GM18858 (cell line): ENCODE measurements around the gene TTL.
"Not testable (repeated sequence)": the region's sequence is repeated elsewhere in the genome, so short reads cannot be mapped to it uniquely, and the experiment has no call there.

Experiments
- ATAC-seq: cut with Tn5 transposase; IDR thresholded peaks from one replicate; pipeline ENCODE4 v1.9.1; 2021; ENCODE audit not compliant: unreplicated experiment

TTL gene

DNA sequence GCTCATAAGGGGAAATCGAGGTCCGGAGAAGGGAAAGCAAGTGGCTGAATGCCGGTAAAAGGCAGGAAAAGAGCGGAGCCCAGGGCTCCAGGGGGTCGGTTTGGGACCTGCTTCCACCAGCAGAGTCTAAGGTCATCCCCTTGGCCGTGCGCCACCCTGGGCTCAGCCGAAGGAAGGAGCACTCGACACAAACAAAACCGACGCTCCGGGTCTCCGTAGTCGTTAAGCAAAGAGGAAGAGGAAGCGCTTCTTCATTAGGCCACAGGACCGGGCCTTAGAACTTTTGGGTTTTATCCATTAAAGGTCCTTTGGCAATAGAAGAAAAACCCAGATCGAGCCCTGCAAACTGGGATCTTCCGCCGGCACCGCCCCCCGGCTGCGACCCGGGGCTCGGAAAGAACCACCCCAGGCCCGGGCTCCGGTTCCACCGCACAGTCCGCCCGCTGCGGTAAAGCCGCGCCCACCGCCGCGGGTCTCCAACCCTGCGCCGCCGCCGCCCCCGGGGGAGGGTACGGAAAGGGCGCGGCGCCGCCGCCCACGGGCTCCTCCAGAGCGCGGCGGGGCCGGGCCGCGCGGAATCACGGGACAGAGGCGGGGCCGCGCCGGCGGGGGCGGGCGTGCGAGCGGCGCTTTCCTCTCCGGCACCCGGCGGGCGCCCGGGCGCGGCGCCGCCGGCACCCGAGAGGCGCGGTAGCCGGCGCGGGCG is at the start of gene TTL:
TSS of gene TTL (plus strand) at position 629 of the 706 bp plus-strand sequence. CDS start 189 bp downstream, outside the sequence.
- ATAC-seq, result peak; percentile 58

DNA sequence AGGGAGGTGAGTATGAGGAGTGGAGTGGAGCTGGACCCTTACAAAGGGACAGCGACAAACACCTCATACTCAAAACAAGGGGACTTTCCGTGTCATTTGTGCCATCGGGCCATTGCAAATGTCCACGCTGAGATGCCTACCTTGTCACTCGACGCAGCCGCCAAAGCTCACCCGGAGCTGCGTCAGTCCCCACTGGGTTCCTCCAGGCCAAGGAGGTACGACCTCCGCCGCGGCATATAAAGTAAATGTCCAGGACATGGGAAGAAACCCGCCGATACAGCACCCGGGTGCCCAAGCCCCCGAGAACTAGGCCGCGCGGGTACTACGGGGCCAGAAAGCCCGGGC is 49.6 kb upstream of the TTL start:
- not testable (repeated sequence) for ATAC-seq

DNA sequence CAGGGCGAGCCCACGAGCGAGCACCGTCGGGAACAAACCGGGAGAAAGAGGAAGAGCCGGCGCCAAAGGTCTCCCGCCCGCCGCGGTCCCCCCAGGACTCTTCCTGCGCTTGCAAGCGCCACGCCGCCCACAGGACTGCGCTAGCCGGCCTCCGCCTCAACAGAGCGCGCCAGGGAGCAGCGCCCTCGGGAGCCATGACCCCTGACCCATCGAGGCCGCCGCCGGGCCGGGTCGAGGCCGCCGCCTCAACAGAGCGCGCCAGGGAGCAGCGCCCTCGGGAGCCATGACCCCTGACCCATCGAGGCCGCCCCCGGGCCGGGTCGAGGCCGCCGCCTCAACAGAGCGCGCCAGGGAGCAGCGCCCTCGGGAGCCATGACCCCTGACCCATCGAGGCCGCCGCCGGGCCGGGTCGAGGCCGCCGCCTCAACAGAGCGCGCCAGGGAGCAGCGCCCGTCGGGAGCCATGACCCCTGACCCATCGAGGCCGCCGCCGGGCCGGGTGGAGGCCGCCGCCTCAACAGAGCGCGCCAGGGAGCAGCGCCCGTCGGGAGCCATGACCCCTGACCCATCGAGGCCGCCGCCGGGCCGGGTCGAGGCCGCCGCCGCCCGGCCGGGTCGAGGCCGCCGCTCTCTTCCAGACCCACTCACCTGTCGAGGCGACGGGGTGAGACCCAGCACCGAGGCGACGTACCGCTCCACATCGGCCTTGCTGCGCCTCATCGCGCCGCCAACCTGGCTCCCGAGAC is 49.0 kb upstream of the TTL start:
- not testable (repeated sequence) for ATAC-seq

DNA sequence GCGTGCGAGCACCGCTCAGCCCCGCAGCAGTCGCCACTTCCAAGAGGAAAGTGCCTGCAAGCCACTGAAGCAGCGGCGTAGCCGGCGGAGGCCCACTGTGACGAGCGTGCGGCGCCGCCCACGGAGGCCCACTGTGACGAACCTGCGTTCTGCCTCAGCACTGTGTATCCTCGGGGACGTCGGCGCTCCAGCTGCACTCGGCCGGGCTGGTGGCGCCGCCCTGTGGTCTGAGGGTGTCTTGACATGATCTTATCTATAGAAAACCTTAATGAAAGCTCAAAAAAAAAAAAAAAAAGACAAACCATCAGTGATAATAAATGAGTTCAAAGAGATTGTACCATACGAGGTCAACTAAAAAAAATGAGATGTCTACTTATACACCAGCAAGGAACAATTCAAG is 48.5 kb upstream of the TTL start, which contains the start of gene RGPD8:
TSS of gene RGPD8 (minus strand) at position 166 of the 400 bp plus-strand sequence. CDS start 192 bp downstream, outside the sequence.
- ATAC-seq, result peak; percentile 96

DNA sequence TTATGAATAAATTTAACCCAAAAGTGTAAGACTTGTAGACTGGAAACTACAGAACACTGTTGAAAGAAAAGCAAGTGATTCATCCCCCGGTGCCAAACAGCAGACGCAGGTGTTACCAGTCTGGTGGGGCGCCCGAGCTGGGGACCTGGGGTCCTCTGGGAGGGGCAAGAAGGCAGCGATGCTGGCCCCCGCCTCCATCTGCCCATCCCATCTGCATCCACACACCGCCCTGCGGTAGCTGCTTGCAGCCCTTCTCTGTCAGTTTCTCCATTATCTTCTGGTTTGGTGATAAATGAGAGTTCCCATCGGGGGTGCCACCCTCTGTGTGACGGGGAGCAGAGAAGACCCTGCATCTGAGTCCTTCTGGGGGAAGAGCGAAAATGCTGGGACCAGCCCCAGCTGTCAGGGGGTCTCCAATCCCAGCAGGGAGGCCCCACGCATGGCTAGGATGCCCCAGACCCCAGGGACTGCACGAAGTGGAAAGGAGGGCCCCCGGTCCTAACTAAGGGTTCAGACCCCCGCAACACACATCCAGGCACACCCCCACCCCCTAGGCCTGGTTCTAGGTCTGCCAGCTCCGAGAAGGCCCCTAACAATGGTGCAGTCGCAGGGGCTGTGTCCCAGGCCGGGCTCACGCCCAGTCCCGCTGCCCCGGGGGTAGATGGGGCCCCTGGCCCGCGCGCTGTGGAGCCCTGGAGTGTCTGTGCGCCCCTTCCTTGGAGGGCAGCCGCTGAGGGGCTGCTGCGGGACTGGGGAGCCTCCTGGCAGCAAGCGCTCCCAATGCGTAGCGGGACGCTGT is 47.8 kb upstream of the TTL start:
- no peak for ATAC-seq

DNA sequence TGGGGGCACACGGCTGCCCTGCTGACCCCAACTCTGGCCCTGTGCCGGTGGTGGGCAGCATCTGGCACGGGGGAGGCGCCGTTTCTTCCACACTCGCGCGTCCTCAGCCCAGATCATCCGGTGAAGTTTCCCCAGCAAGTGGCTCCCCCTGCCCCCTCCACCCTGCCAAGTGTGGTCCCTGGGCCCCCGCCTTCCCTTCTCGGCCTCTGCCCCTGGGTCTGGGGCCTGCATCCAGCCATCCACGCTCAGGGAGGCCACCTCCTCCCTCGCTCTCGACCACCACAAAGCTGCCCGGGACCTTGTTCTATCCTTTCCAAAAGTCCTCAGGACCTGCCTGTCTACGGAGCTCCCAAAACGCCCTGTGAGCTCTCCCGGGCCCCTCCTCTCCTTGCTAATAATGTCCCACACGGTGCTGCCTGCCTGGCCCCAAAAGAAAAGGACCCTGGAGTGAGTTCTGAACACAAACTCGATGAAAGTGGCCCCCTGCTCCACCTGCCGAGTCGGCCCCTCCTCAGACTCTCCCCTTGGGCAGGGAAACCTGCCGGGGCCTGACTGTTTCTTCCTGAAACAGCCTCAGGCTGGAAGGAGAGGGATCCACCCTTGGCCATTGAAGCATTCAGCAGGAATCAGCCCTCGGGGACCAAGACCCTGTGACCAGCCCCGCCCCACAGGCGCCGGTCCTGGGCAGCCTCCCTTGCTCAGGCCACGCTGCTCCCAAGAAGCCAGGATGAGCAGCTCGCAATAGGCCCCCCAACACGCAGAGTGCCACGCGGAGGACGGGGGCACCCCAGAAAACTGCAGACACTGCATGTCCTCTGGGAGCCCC is 46.9 kb upstream of the TTL start:
- ATAC-seq, result not testable (repeated sequence)

DNA sequence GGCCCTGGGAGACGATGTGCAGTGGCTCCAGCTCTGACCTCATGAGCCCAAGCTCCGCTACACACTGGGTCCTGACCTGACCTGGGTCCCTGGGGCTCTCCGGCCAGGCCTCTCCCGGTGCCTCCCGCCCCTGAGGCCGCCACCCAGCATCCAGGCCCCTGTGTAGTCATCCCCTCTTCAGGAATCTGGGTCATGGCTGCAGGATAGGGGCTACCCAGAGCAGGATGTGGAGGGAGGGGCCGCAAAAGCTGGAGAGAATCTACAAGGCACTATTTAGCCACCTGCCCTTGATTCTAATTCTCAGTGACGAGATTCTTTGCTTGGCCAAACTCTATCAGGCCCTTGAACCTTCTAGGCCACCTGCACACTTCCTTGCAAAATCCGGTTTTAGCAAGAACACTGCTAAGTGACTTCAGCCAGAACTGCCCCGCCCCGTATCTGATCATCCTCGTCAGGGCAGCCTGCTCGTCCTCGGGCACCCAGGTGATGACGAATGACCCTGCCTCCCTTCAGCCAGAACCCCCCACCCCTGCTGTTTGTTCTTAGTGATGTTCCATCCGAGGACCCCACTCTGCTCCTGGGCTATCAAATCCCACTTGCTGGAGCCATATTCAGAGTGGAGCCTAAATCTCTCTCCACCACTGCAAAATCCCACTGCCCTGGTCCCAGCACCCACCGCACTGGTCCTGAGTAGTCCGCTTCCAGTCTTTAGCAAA is 46.1 kb upstream of the TTL start:
- ATAC-seq, result not testable (repeated sequence)

DNA sequence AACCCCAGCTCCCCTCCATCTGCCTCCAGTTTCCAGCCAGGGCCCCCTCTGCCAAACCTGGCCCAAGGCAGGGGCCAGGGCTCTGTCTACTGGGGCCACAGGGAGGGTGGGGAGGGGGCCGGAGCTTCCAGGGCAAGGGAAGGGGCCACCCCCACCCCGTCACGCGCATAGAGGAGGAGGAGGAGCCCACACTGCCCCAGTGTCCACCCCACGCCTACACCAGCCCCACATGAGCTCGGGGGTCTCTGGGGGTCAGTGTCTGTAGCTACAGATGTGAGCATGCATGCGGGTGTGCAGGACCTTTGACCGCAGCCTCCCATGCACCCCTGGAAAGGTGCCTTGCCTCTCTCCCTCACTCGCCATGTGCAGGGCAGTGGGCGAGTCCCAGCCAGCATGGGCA is 45.0 kb upstream of the TTL start:
- ATAC-seq, result not testable (repeated sequence)

DNA sequence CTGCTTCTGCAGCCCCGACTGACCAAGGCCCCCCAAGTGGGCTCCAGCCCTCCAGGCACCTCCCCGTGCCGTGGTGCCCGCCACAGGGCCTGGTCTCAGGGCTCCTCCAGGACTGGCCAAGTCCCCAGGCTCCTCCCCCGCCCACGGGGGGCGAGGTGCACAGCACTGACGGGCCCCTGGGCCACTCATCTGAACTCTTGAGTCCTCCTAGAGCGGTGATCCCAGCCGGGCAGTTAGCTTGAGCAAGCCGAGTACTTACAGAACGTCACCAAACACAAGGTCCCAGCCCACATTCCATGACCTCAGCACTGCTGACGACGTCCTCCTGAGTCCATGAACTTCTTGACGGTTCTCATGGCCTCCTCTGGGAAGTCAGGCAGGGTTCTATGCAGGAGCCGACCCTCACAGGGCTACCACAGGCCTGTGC is 44.5 kb upstream of the TTL start:
- not testable (repeated sequence) for ATAC-seq

DNA sequence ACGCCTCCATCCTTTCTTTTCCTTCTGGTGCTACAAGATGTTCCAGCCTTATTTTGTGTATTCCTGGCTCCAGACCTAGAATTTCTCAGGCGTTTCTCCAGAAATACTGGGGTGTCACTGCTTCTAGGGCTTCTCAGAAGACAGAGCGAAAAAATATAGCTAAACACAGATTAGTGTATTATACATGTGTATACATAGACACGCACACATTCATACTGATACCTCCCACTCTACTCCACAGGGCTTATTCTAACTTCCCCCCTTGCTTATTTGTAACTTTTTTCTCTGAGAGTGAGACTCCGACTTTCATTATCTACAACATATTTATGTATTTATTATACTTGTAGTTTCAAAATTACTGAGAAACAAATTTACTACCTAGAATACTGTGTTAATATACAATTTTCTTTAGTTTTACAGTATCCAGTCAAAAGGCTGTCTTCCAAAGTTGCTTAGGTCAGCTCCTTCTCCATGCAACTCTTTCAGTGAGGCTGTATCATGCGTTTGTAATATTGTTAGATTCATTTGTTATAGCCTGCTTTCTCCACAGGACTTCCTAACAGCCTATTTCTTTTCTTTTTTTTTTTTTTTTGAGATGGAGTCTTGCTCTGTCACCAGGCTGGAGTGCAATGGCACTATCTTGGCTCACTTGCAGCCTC is 43.2 kb upstream of the TTL start:
- ATAC-seq, result not testable (repeated sequence)

DNA sequence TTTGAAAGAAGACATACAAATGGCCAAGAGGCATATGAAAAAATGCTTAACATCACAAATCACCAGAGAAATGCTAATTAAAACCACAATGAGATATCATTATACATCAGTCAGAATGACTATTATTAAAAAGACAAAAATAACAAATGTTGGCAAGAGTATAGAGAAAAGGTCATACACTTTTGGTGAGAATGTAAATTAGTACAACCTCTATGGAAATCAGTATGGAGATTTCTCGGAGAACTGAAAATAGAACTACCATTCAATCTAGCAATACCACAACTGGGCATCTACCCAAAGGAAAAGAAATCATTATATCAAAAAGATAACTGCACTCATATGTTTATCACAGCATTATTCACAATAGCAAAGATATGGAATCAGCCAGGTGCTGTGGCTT is 37.7 kb upstream of the TTL start:
- not testable (repeated sequence) for ATAC-seq

DNA sequence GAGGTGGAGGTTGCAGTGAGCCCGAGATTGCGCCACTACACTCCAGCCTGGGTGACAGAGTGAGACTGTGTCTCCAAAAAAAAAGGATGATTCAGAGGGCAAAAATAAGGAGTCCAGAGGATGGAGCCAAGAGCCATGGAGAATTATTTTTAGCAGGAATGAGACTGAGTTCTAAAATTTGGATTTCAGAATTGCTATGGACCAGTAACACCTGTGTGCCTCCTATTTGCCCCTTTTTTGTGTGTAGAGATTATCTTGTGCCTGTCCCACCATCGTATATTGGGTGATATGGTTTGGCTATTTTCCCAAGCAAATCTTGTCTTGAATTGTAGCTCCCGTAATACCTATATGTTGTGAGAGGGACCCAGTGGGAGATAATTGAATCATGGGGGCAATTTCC is 32.1 kb upstream of the TTL start:
- no peak for ATAC-seq

DNA sequence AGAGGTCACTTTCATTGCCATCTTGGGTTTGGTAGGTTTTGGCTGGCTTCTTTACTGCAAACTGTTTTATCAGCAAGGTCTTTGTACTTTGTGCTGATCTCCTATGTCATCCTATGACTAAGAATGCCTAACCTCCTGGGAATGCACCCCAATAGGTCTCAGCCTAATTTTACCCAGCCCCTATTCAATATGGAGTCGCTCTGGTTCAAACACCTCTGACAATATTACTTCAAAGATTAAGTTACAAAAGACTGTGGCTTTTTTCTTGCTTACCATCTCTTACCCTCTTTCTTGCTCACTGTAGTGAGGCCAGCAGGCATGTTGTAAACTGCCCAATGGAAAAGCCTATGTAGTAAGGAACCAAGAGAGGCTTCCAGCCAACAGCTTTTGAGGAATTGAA is 30.6 kb upstream of the TTL start:
- no peak for ATAC-seq

DNA sequence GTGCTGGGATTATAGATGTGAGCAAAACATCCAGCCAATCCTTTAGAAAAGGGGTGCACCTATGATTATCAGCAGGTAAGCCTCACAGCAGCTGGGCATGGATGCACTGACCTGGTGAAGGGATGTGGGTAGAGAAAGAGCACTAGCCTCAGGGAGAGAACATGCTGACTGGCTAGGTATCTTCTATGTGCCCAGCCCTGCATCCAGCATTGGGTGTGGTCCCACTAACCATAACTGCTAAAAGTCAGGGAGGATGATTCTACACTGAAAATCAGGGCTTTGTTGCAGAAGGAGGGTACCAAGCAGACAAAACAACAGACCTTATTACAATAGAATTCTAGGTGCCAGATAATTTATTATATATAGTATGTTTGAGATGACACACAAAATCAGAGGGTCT is 27.4 kb upstream of the TTL start:
- no peak for ATAC-seq

DNA sequence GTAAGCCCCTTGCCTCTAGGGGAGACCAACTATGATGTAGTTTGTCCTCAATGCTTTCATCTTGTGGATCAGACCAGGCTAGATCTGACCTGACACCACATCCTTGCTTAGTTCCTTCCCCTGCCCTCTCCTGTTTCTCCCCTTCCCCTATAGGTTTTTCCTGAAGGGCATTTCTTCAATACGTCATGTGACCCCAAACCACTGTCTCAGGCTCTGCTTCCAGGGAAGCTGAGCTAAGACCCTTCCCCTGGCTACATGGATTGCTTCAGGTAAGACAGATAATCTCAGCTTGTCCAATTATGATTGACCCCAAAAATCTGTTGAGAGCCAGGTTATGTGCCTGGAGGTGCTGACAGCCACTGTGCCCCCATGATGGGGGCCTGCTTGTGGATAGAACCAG is 22.6 kb upstream of the TTL start:
- ATAC-seq, result no peak

DNA sequence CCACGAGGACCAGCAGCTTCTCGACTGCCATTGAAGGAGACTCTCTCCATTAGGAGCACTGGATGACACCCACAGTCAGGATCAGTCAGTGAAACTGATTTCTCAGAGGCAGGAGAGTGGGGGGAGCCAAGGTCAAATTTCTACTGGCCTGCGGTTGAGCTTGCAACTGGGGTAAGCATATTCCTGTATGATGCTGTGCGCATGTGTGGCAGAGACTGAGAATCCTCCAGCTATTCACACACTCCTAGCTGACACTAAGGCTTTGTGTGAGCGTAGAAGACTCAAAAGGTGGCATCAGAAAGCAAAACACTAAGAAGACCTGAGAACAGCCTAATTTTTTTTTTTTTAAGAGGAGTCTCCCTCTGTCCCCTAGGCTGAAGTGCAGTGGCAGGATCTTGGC is 19.8 kb upstream of the TTL start:
- no peak for ATAC-seq

DNA sequence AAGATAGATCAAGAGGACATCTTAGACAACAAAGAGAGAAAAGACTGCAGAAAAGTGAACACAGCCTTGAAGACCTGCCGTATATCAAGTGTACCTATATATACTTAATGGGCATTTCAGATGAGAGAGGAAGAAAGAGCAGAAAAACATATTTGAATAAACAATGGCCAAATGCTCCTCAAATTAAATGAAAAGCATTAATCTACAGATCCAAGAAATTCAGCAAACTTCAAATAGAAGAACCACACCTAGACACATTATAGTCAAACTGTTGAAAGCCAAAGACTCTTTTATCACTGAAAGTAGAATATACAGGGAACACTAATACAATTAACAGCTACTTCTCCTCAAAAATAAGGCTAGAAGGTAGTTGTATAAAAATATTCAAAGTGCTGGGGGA is 18.7 kb upstream of the TTL start:
- ATAC-seq, result no peak

DNA sequence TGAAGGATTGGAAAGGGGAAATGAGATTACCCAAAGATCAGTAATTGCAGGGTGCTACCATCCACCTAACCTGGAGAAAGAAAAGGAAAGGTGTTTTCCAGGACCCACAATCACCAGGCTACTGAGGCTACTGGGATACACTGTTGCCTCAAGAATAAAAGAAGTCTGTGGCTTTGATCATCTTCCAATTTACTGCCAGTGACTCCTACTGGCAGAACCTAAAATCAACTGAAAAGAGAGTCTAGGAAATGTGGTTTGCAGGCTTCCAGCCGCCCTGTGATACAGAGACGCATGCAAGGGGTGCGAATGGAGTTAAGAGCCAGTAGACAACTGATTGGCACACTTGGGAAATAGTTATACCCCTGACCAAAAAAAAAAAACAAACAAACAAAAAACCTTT is 16.6 kb upstream of the TTL start:
- ATAC-seq, result no peak

DNA sequence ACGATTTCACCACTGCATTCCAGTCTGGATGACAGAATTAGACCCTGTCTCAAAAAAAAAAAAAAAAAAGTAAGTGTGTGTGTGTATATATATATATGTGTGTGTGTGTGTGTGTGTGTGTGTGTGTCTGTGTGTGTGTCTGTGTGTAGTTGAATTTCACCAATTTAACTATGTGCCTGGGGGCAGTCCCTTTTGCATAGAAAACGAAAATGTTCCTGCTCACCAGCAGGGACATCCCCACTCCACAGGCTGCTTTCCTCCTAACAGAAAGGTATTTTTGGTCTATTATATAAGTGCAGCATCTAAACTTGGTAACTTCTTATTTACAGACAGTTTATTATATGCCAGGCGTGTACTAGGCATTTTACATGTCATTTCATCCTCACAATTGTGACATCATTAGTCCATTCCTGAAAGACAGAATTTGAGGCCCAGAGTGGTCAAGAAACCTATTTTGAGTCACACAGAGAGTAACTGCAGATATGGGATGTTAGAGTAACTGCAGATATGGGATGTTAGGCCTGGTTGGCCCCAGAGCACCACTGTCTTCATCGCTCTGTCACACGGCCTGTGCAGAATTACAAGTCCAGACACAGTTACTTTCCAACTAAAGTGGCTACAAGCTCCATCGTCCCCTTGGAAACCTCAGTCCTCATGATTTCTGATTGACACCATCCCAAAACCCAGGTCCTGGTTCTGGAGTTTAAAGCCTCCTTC is 9.3 kb upstream of the TTL start:
- no peak for ATAC-seq
